Stomach (tissue), 4 donors: ENCODE data around the gene PLPP1.

Source experiments
- CTCF ChIP-seq, 7 experiments: fragments of 450-650 bp in 4 of 7; fragments of 200-600 bp in 3 of 7; sonication (generic) in 3 of 7; IDR thresholded peaks; one replicate each; pipeline ENCODE4 v1.5.1; 2016 to 2019; ENCODE audit warnings: antibody characterized with exemption in 7 of 7, control low read depth in 2 of 7, mild to moderate bottlenecking in 1 of 7
- EP300 ChIP-seq: sonication (generic); formaldehyde crosslinking; IDR thresholded peaks from one replicate; pipeline ENCODE4 v1.6.1; 2017; ENCODE audit warnings: antibody characterized with exemption
- POLR2A ChIP-seq, 4 donors: fragments of 450-650 bp; IDR thresholded peaks; one replicate each; pipeline ENCODE4 v1.6.1; 2016; ENCODE audit warnings: antibody characterized with exemption in 4 of 4, control low read depth in 2 of 4, mild to moderate bottlenecking in 1 of 4, moderate library complexity in 1 of 4
- POLR2AphosphoS5 ChIP-seq, 3 donors: sonication (generic); formaldehyde crosslinking; IDR thresholded peaks; one replicate each; pipeline ENCODE4 v1.6.1; 2016; ENCODE audit warnings: antibody characterized with exemption in 3 of 3

- no peak for TF ChIP-seq CTCF (IDR thresholded peaks at IDR 0.05)
- no peak for TF ChIP-seq POLR2AphosphoS5 (IDR thresholded peaks at IDR 0.05)
- TF ChIP-seq POLR2A (IDR thresholded peaks at IDR 0.05): no peak
- no peak for TF ChIP-seq EP300
Observed at GRCh38 chr5:55582256-55582655, 47.5 kb upstream of the PLPP1 start.
